ENCODE results near the gene OR2H2. TPM values are rescaled to one million over a fixed set of nuclear protein-coding genes. Genes with fewer than 3 reads are reported as not detected.

OR2H2 gene
- total RNA-seq, 1 donor = not detected

GRCh38 chr6:29564875-29565274, 20.0 kb upstream of the OR2H2 start:
- no peak overlapping the region for H3K4me3 ChIP-seq (ENCODE audit: low read depth, low read length)
- TF ChIP-seq CTCF (IDR thresholded peaks at IDR 0.05; ENCODE audit: insufficient read depth, low read length) = no peak
- DNase-seq (ENCODE audit: low read depth) = no peak

- no peak overlapping the region for H3K4me3 ChIP-seq (ENCODE audit: low read depth, low read length)
- TF ChIP-seq CTCF (IDR thresholded peaks at IDR 0.05; ENCODE audit: insufficient read depth, low read length) = no peak
- DNase-seq (ENCODE audit: low read depth) = no peak
Observed at GRCh38 chr6:29566856-29567255, 18.1 kb upstream of the OR2H2 start.

GRCh38 chr6:29567541-29567940, 17.4 kb upstream of the OR2H2 start:
- DNase-seq (ENCODE audit: low read depth) = no peak
- TF ChIP-seq CTCF (IDR thresholded peaks at IDR 0.05; ENCODE audit: insufficient read depth, low read length) = no peak
- H3K4me3 ChIP-seq (ENCODE audit: low read depth, low read length) = no peak overlapping the region

GRCh38 chr6:29567991-29568390, 16.9 kb upstream of the OR2H2 start:
- no peak for TF ChIP-seq CTCF (IDR thresholded peaks at IDR 0.05; ENCODE audit: insufficient read depth, low read length)
- no peak for DNase-seq (ENCODE audit: low read depth)
- H3K4me3 ChIP-seq (ENCODE audit: low read depth, low read length) = no peak overlapping the region

GRCh38 chr6:29576056-29576455, 8.9 kb upstream of the OR2H2 start:
- H3K4me3 ChIP-seq (ENCODE audit: low read depth, low read length) = no peak overlapping the region
- TF ChIP-seq CTCF (IDR thresholded peaks at IDR 0.05; ENCODE audit: insufficient read depth, low read length) = no peak
- DNase-seq (ENCODE audit: low read depth) = no peak

GRCh38 chr6:29577544-29577943, 7.4 kb upstream of the OR2H2 start:
- no peak overlapping the region for H3K4me3 ChIP-seq (ENCODE audit: low read depth, low read length)
- no peak for TF ChIP-seq CTCF (IDR thresholded peaks at IDR 0.05; ENCODE audit: insufficient read depth, low read length)
- no peak for DNase-seq (ENCODE audit: low read depth)

- H3K4me3 ChIP-seq (ENCODE audit: low read depth, low read length) = no peak overlapping the region
- DNase-seq (ENCODE audit: low read depth) = peak; percentile 62
- TF ChIP-seq CTCF (IDR thresholded peaks at IDR 0.05; ENCODE audit: insufficient read depth, low read length) = peak; percentile 96
Observed at GRCh38 chr6:29589423-29590048, 4.6 kb downstream of the OR2H2 start.
